Head of caudate nucleus (tissue), 42 donors: ENCODE data around the gene RNF187.
"Not testable (repeated sequence)": the region's sequence is repeated elsewhere in the genome, so short reads cannot be mapped to it uniquely, and the experiment has no call there.

Experiments used
- DNase-seq, 42 donors: peaks; one replicate each; pipeline versions ENCODE4 v3.0.0 to v3.0.0-alpha.2; 2020 to 2021; ENCODE audit warnings: mixed read lengths in 7 of 42
- intact Hi-C: fragments of 100-400 bp; cut with DNase I; formaldehyde crosslinking; loops from one replicate; pipeline ENCODE4 v1.15.0; 2022

Gene RNF187

DNA sequence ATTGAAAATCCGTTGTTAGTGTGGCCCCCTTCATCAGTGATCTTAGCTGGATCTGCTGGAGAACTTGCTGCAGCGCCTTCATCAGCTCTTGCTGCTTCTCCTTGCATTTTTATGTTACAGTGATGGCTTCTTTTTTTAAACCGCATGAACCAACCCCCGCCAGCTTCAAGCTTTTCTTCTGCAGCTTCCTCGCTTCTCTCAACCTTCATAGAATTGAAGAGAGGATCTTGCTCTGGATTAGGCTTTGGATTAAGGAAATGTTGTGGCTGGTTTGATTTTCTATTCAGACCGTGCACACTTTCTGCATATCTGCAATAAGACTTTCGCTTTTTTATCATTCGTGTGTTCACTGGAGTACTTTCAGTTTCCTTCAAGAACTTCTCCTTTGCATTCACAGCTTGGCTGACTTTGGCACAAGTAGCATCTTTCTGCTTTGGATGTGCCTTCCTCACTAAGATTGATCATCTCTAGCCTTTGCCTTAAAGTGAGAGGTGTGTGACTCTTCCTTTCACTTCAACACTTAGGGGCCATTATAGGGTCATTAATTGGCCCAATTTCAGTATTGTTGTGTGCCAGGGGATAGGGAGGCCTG is 13.1 kb downstream of the RNF187 start:
- intact Hi-C loops, result no loop called here

DNA sequence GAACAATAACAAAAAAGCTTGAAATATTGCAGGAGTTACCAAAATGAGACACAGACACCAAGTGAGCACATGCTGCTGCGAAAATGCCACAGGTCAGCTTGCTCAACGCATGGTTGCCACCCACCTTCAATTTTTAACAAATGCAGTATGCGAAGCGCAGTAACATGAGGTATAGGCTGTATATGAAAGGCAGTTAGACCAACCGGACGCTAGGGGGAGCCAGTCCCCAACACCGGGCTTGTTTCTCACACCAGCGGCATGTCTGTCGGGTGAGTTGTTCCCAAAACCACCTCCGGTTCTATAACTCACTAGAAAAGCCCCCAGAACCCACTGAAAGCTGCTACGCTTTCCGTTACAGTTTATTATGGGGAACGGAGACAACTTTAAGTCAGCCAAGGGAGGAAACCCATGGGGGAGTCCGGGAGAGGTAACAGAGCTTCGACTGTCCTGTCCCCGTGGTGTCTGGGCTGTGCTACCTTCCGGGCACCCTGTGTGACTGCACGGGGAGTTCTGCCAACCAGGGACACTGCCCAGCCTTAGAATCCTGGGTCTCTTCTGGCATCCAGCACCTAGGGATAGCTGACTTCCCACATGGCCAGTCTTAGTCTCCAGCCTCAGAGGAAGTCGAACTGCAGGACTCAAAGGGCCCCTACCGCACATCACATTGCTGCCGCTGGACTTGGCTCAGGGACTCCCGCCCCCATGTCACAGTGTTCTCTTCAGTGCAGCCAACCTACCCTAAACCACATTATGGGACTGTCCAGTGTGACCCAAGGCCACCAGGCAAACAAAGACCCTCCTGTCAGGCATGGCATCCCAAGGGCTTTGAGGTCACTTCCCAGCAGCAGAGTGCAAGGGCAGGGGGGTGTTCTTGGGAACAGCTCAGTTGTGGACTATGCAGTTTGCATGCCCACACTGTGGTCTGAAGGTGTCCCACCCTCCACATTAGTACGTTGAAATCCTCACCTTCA is 14.0 kb downstream of the RNF187 start:
- intact Hi-C loops, result no loop called here
- DNase-seq, result peak; percentile 73 to 94 (median 87)

More for the DNA sequence above, 13.1 kb downstream of the RNF187 start:
- peak in 7 of 42 donors; percentile 14 to 57 (median 36) for DNase-seq

DNA sequence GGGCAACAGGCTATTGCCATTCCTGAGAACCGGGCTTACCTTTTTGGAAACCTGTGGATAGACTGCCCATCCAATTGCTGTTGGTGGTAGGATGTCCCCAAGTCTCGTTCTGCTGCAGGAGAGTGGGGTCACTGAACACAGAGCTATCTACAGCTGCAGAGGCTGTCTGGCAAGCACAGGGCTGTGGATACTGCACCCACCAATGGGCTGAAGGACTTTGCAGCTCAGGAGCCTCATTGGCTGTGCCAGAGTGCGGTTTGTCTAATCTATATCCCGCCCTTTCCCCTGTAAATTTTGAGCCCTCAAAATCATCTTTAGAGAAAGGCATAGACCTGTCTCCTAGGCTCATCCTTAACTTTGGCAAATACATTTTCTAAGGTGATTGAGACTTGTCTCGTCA is 15.3 kb downstream of the RNF187 start:
- DNase-seq, result no peak
- intact Hi-C loops, result no loop called here

DNA sequence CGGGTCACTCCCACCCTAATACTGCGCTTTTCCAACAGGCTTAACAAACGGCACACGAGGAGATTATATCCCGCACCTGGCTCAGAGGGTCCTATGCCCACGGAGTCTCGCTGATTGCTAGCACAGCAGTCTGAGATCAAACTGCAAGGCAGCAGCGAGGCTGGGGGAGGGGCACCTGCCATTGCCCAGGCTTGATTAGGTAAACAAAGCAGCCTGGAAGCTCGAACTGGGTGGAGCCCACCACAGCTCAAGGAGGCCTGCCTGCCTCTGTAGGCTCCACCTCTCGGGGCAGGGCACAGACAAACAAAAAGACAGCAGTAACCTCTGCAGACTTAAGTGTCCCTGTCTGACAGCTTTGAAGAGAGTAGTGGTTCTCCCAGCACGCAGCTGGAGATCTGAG is 18.8 kb downstream of the RNF187 start:
- intact Hi-C loops, DNase-seq: not testable (repeated sequence)

DNA sequence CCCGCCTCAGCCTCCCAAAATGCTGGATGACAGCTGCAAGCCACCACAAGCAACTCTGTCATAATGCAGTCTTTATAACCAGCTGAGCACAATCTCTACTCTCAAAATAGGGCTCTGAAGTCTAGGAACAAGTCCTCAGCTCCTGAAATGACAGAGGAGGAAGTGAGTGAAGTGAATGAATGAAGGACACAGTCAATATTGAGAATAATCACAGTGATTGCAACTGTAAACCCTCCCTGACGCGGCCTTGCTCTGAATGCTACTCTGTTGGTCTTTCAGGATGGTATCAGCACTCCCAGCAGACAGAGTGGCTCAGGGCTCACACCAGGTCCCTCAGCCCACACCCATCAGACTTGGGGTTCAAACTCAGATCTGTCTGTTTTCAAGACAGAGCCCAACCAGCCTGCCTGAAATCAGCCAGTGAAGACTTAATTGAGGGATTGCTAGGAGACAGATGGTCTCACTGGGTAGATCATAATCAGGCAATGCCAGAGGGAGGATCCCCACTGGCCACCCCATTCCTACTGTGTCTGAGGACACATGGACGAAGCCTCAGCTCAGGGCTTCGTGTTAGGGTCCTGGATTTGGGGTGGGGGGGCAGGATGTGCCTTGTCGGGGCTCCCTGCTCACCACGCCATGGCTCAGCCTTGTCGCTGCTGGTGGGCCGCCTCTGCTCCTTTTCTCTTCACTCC is 20.9 kb downstream of the RNF187 start:
- DNase-seq, result no peak
- intact Hi-C loops, result no loop called here

DNA sequence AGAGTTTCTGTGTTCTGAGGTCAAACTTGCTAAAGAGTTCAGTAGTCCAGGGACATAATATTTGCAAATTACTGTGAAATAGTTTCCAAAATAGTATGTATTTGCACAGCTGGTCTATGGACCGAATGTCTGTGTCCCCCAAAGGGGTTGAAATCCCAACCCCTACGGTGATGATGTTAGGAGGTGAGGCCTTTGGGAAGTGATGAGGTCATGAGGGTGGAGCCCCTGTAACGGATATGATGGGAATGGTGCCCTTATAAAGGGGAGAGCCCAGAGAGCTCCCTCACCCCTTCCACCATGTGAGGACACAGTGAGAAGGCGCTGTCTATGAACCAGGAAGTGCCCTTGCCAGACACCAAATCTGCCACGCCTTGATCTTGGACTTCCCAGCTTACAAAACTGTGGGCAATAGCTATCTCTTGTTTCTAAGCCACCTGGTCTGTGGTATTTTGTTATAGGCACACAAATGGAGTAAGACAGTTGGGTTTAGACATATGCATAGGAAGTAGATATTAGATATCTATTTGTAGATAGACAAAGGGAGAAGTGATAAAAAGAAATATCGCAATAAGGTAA is 21.7 kb downstream of the RNF187 start:
- intact Hi-C loops, result no loop called here
- DNase-seq, result no peak

DNA sequence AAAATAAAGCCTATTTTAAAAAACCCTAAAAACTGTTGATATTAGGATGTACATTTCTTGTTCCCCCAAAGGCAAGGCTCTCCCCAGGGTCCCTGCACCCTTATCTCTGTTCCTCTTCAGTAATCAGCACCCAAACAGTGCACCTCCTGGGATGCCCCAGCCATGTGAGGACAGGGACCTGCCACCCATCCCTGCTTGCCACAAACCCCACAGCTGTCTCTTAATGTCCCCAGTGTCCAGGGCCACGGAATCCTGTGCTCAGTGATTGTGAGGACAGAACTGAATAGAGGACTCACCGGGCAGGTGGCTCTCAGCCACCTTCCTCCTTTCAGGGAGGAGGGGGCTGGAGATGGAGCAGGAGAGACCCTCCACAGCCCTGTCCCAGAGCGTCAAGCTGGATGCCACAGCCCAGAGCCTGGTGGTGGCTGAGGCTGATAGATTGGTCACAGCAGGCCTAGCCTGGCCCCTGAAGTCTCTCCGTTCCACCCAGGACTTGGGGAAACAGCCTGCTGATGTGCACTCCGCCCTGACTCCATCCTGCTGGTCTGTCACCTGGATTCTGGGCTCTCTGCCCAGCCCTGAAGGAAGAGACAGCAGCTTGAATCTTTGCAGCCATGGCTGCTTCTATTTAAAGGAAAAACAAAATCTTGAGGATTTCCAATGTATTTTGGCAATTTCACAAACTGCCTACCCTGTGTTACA is 23.1 kb downstream of the RNF187 start:
- no peak for DNase-seq
- intact Hi-C loops, result no loop called here

DNA sequence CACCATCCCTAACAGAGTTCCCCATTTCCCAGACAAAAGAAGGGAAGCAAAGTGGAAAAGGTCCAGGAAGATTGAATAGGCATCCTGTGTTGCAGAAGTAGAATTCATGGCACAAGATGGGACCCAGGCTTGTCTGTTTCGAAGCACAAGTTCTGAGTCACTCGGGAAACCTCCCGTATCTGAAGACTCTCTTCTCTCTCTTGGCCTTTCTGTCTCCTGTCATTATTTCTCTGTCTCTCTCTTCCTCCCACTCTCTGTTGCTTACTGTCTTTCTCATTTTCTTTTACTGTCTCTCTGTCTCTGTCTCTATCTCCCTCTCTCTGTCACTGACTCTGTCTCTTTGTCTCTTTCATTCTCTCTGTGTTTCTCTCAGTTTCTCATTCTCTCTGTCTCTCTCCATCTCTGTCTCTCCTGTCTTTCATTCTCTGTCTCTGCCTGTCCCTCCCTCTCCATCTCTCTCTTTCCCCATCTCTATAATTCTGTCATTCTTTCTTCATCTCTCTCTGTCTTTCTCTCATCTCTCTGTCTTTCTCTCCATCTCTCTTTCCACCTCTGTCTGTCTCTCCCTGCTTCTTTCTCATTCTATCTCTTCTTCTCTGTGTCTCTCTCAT is 23.7 kb downstream of the RNF187 start:
- no peak for DNase-seq
- intact Hi-C loops, result no loop called here

DNA sequence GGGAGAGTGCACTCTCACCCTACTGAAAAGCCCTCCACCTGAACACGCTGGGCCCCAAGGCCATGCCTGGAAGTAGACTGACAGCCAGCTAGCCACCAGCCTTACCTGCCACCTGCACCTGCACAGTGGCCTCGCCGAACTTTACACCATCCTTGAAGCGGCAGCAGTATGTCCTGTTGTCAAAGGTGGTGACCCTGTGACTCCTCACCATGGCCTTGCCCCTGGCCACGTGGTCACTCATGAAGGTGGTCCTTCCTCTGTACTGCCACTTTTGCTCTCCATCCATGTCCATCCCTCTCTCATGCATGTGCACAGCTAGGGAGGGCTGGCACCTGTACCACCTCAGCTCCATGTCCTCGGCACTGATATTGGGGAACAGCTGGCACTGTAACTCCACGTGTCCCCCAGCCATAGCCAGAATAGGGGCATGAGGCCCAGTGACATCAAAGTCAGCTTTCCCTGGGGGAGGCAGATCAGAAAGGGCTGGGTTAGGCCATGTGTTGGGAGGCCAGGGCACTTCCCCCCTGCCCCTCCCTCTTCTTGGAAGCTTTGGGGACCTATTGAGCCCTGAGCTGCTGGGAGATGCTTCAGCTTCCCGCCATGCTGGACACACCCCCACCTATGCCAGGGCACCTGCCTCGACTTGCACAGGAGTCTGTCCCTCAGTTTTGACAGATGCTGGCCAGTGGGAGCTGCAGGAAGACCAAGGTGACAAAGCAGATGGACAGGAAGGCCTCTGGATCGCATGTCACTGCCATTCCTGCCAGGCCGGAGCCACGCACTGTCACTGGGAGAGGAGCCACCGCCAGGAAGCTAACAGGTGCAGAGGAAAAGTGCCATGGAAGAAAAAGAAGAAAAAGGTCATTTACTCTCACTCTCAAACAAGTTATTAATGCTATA is 24.6 kb downstream of the RNF187 start:
- intact Hi-C loops, result no loop called here
- peak in 1 of 42 donors; percentile 5 for DNase-seq

DNA sequence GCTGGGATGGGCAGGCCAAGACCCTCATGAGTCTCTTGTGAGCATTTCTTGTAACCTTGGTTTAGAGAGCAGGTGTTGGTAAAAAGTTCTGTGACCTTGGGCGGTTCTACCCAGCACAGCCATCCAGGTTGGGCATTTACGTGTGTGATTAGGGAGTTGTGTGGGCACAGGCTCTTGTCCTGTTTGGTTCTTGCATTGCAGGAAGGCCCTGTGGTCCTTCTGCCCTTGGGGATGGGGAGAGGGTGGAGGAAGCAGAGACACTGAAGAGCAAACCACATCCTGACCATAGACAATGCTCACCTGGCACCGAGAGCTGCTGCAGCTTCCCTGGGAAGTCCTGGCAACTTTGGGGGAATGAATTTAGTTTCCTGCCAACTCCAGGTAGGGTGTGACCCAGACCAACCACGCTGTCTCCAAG is 25.6 kb downstream of the RNF187 start:
- intact Hi-C loops, result no loop called here

DNA sequence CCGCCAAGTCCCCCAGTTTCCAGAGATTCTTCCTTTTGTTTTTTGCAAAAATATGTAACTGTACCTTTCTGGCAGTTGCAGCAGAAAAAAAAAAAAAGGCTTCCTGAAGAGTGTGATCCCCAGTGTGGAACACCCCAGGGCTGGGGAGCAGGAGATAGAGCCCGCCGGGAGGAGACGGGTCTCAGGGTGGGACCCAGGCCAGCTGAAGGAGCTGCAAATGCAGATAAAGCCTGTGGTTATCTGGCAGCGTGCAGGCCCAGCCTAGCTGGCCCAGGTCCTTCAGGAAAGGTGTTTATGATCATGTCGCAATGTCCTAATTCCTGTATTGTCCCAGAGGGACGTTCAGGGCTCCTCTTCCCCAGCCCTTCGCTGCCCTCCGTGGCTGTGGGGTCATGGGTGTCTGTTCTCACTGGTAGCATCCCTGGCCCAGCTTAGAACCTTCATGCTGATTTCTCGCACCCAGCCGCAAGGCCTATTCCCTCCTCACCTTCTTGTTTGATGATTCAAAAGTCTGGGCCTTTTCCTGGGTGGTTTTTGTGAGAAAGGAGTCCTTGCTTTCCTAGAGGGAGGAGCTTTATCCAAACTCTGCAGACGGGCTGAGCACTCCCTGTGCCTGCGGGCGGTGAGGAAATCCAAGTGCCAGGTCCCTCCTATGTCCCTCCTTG is 26.2 kb downstream of the RNF187 start:
- DNase-seq, result peak in 1 of 42 donors; percentile 25
- intact Hi-C loops, result no loop called here

More for the DNA sequence above, 25.6 kb downstream of the RNF187 start:
- peak in 1 of 42 donors; percentile 31 for DNase-seq

DNA sequence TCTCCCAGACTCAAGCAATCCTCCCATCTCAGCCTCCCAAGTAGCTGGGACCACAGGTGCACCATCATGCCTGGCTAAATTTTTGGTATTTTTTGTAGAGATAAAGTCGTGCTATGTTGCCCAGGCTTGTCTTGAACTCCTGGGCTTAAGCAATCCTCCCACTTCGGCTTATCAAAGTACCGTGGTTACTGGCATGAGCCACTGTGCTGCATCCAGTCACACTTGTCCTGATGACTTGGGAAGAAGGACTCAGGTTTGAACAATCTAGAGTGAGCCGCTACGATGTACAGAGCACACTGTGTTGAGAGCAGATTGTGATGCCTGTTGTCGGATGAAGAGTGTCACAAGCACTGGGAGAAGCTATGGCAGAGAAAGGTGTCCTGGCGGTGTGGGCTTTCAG is 27.2 kb downstream of the RNF187 start:
- no peak for DNase-seq
- intact Hi-C loops, result no loop called here

DNA sequence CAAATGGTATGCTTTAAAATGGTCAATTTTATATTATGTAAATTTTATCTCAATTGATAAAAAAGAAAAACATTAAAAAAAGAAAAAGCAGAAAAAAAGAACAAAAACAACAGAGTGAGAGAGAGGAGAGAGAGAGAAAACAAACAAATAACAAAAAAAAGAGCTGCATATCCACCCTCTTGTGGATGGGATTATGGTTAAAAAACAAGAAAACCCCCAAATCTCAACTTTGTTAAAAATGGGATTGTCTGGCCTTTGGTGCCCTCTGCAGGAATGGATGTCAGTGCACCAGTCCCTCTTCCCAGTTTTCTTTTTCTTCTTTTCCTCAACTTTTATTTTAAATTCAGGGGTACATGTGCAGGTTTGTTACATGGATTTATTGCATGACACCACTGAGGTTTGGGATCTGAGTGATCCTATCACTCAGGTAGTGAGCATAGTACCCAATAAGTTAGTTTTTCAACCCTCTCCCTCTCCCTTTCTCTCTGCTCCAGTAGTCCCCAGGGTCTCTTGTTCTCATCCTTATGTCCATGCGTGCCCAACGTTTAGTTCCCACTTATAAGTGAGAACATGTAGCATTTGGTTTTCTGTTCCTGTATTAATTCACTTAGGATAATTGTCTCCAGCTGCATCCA is 28.1 kb downstream of the RNF187 start:
- DNase-seq, result peak in 19 of 42 donors; percentile 24 to 74 (median 45)
- intact Hi-C loops, result no loop called here

DNA sequence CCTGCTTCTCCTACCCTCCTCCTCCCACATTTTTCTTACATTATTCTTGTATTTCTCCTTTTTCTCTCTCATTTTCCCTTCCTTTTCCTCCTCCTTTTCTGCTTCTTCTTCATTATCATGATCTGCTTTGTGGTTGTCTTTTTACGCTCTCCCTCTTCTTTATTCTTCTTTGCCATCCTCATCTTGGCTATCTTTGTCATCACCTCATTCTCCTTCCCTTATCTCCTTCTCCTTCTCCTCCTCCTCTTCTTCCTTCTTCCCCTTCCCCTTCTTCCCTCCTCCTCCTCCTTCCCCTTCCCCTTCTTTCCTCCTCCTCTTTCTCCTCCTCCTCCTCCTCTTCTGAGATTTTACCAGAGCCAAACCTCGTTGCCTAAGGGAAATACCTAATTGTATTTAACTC is 30.5 kb downstream of the RNF187 start:
- intact Hi-C loops, result no loop called here
- DNase-seq, result no peak

DNA sequence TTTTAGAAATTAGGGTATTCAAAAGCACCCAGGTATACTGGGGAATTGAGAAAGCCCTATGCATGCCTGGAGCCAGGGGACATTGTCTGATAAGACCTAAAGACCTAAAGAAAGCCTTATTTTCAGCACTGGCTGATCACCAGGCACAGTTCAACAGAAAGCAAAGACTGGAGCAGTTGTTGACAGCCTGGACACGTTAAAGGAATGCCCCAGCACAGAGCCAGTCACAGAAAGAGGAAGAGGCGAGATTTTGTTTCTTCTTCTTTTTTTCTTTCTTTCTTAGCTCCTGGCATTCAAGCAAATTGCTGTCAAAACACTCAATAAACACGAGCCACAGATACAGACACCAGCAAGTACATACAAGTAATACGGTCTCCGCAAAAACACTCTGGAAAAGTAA is 40.4 kb downstream of the RNF187 start:
- DNase-seq, result no peak
- intact Hi-C loops, result no loop called here

DNA sequence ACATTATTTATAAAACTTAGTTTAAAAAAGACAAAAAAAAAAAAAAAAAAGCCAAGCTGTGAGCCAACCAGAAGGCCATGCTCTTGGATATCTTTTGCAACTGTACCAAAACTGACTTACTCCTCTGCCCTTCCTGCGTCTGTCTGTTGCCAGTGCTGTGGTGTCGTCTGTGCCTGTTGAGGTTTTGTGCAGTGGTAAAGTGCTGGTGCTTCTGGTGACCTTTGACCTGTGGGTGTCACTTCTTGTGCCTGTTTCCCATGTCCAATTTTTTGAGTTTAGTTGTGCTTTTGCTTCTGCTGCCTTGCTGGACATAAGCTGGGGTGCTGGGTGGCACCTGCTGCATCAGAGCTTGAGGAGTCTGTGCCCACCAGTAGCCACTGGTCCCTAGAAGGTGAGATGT is 41.4 kb downstream of the RNF187 start:
- DNase-seq, result no peak
- intact Hi-C loops, result no loop called here
